Stimulated activated CD4-positive, alpha-beta T cell treated with anti-CD3 and anti-CD28 coated beads, Interleukin-4, amount 100 ng/mL, for 48 hours (primary cell): ENCODE results near the gene MGAT4B.
"Not testable (repeated sequence)": the region's sequence is repeated elsewhere in the genome, so short reads cannot be mapped to it uniquely, and the experiment has no call there.

Experiments
- DNase-seq, 2 donors: peaks; one replicate each; pipeline ENCODE4 v3.0.0-alpha.2; 2020; ENCODE audit warnings: low read depth in 2 of 2

Gene MGAT4B

GRCh38 chr5:179795049-179795862, 11.4 kb downstream of the MGAT4B start:
- no peak for DNase-seq

GRCh38 chr5:179794575-179794974, 12.1 kb downstream of the MGAT4B start:
- DNase-seq, result no peak

- DNase-seq, result no peak
Observed at GRCh38 chr5:179794171-179794570, 12.5 kb downstream of the MGAT4B start.

- no peak for DNase-seq
Observed at GRCh38 chr5:179793468-179794139, 13.1 kb downstream of the MGAT4B start, which contains the start of gene LTC4S. Gene LTC4S, plus strand, starts transcription at chr5:179793986. Its CDS starts 95 bp downstream, at chr5:179794081.

- no peak for DNase-seq
Observed at GRCh38 chr5:179792612-179793467, 13.8 kb downstream of the MGAT4B start.

- no peak for DNase-seq
Observed at GRCh38 chr5:179791881-179792611, 14.6 kb downstream of the MGAT4B start.

GRCh38 chr5:179789278-179789677, 17.4 kb downstream of the MGAT4B start:
- not testable (repeated sequence) for DNase-seq

- no peak for DNase-seq
Observed at GRCh38 chr5:179788193-179788854, 18.3 kb downstream of the MGAT4B start.

- DNase-seq, result no peak
Observed at GRCh38 chr5:179786861-179787260, 19.8 kb downstream of the MGAT4B start.

GRCh38 chr5:179783128-179783527, 23.5 kb downstream of the MGAT4B start:
- DNase-seq, result no peak

GRCh38 chr5:179781846-179782245, 24.8 kb downstream of the MGAT4B start:
- DNase-seq, result no peak

- DNase-seq, result no peak
Observed at GRCh38 chr5:179780362-179780761, 26.3 kb downstream of the MGAT4B start.

- DNase-seq, result no peak
Observed at GRCh38 chr5:179779826-179780225, 26.8 kb downstream of the MGAT4B start.

GRCh38 chr5:179778591-179778990, 28.1 kb downstream of the MGAT4B start:
- DNase-seq, result no peak

GRCh38 chr5:179777909-179778308, 28.8 kb downstream of the MGAT4B start:
- DNase-seq, result no peak

GRCh38 chr5:179777456-179777855, 29.2 kb downstream of the MGAT4B start:
- no peak for DNase-seq

GRCh38 chr5:179776411-179776938, 30.2 kb downstream of the MGAT4B start:
- DNase-seq, result no peak

- no peak for DNase-seq
Observed at GRCh38 chr5:179774442-179774841, 32.2 kb downstream of the MGAT4B start.

GRCh38 chr5:179773686-179774040, 33.0 kb downstream of the MGAT4B start:
- no peak for DNase-seq

- no peak for DNase-seq
Observed at GRCh38 chr5:179772351-179772750, 34.3 kb downstream of the MGAT4B start.
